ENCODE results near the gene SURF4.
"Not testable (repeated sequence)": the region's sequence is repeated elsewhere in the genome, so short reads cannot be mapped to it uniquely, and the experiment has no call there.

Gene SURF4

GRCh38 chr9:133331641-133332380 lies 44.0 kb downstream of the SURF4 start:
- DNase-seq, result no peak

DNA sequence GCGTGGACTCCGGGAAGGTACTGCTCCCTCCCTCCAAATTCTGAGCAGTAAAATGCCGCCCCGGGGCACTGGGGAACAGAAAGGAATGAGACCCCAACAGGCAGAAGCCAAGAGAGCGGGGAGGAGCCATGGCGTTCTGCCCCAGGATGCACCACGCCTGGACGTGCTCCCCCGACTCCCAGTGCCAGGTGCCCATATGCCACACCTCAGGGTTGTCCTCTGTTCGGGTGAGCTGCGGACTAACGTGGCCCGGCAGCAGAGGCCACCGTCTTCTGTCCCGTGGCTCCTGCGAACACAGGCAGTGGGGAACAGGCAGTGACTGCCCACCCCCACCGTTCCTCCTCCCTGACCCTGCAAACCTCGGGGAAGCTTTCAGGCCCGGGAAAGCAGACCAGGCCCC lies 44.6 kb downstream of the SURF4 start:
- DNase-seq, result no peak

DNA sequence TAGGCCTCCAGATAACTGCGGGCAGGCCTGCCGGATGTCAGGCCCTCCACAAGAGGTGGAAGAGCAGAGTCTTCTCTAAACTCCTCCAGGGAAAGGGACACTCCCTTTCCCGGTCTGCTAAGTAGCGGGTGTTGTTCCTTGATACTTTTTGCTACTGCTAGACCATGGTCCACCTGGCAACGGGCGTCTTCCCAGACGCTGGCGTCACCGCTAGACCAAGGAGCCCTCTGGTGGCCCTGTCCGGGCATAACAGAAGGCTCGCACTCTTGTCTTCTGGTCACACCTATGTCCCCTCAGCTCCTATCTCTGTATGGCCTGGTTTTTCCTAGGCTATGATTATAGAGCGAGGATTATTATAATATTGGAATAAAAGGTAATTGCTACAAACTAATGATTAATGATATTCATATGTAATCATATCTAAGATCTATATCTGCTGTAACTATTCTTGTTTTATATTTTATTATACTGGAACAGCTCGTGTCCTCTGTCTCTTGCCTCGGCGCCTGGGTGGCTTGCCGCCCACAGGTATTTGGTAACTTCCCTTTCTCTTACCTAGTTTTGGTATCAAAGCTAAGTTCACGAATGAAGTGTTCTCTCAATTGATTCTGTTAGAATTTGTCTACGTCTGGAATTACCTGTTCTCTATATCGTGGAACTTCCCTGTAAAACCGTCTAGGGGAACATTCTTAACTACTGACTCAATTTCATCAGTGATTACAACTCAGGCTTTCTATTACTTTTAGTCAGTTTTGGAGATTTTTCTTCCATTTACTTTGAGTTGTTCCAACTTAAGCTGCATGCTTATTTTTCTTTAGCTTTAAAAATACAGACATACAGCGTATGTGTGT lies 46.3 kb downstream of the SURF4 start:
- DNase-seq, result not testable (repeated sequence)

DNA sequence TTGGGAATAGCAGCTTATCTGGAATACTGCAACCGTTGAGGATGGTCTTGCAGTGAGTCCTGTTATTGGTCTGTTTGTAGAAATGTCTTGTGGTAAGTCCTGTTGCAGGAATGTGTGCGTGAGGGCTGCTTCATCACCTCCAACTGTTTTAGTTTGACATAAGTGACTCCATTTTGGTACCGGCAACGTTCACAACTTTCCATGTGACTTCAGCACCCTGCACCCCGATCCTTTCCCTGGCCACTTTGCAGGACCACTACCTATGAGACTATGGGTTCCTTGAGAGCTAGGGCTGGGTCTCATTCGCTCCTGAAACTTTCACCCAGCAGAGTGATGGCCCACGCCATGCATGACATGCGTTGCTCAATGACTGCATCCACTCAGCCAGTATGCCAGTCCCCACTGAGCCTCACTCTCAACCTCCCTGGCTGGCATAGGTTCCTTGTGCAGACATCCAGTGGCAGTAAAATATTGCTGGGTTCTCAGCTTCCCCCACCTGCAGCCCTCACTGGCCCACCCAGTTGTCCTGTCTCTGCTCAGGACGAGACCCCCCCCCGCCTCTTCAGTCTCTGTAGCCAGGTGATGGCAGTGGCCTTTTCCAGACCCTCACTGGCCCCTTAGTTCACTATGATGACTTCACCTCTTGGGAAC lies 47.9 kb downstream of the SURF4 start:
- DNase-seq, result no peak

DNA sequence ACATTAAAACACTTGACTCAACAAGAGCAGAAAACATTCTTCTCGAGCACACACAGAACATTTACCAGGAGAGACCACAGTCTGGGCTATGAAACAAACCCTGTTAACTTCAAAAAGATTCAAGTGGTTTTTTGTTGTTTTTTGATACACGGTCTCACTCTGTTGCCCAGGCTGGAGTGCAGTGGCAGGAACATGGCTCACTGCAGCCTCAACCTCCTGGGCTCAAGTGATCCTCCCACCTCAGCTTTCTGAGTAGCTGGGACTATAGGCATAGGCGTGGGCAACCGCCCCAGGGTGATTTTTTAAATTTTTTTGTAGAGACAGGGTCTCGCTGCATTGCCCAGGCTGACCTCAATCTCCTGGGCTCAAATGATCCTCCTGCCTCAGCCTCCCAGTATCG lies 48.8 kb downstream of the SURF4 start:
- not testable (repeated sequence) for DNase-seq

- no peak for DNase-seq
These were observed 51.7 kb downstream of the SURF4 start for GRCh38 chr9:133323991-133324703.

GRCh38 chr9:133323211-133323610 lies 52.6 kb downstream of the SURF4 start:
- no peak for DNase-seq

GRCh38 chr9:133322701-133323100 lies 53.2 kb downstream of the SURF4 start:
- DNase-seq, result no peak

DNA sequence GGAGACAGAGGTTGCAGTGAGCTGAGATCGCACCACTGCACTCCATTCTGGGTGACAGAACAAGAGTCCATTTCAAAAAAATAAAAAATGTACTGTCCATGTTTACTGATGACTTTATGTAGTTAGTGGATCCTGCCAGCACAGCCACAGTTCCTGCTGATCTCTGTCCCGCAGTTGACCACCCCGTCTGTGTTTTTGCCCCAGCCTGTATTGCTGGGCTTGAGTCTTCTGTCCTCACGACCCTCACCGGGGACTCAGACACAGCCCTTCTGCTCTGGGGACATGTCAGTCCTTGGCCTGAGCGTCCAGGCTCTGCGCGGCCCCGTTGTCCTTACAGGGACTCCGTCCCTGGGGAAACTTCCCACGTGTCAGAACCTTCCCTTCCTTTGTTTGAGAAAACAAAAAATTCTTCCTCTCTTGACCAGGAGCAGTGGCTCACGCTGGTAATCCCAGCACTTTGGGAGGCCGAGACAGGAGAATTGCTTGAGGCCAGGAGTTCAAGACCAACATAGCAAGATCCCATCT lies 54.4 kb downstream of the SURF4 start:
- DNase-seq, result no peak

GRCh38 chr9:133320421-133320881 lies 55.4 kb downstream of the SURF4 start:
- DNase-seq, result no peak

DNA sequence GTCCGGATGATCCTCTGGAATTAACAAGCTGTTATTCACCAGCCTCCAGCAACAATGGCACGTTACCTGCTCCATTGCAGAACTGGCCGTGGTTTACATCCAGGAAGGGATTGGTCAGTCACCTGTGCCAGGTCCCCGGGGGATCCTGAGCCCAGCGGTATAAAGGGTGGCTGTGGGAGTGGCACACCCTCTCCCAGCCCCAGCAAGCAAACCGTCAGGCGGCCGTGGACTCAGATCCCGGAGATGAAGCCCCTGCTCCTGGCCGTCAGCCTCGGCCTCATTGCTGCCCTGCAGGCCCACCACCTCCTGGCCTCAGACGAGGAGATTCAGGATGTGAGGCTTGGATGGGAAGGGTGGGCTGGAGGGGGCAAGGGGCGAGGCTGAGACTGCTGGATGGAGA lies 58.3 kb downstream of the SURF4 start:
- not testable (repeated sequence) for DNase-seq

DNA sequence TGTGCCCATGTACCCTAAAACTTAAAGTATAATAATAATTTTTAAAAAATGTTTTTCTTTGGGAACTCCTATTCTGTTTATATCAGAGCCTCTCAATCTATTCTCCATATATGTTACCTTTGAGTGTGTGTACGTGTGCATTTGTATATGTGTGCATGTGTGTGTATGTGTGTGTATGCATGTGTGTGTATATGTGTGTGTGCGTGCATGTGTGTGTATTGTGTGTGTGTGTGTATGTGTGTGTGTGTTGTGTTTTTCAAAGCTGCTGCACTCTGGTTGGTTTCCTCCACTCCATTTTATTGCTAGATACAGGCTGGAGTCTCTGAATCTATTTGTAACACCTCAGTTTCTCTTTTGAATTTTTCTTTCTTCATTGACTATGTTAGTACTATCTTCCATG lies 59.9 kb downstream of the SURF4 start:
- DNase-seq, result no peak
